NCI-H1694 (cell line): Measurements from ENCODE around the gene BCAS3.
"Not testable (repeated sequence)": the region's sequence is repeated elsewhere in the genome, so short reads cannot be mapped to it uniquely, and the experiment has no call there.

ENCODE experiments used
- DNase-seq: peaks from one replicate; lab custom pipeline; 2025; lab: John Stamatoyannopoulos, UW

Gene BCAS3

GRCh38 chr17:61425682-61426481 lies 748.2 kb downstream of the BCAS3 start:
- DNase-seq, result peak; percentile 23

- no peak for DNase-seq
These were observed 749.0 kb downstream of the BCAS3 start for GRCh38 chr17:61426482-61427304.

GRCh38 chr17:61427567-61427966 lies 749.9 kb downstream of the BCAS3 start:
- no peak for DNase-seq

GRCh38 chr17:61429274-61429673 lies 751.6 kb downstream of the BCAS3 start:
- no peak for DNase-seq

- DNase-seq, result not testable (repeated sequence)
These were observed 752.2 kb downstream of the BCAS3 start for GRCh38 chr17:61429831-61430230.

- DNase-seq, result no peak
These were observed 754.1 kb downstream of the BCAS3 start for GRCh38 chr17:61431594-61432311.

GRCh38 chr17:61436273-61436672 lies 758.6 kb downstream of the BCAS3 start:
- DNase-seq, result no peak

GRCh38 chr17:61436995-61437704 lies 759.5 kb downstream of the BCAS3 start:
- no peak for DNase-seq

GRCh38 chr17:61440697-61441096 lies 763.0 kb downstream of the BCAS3 start:
- DNase-seq, result no peak

GRCh38 chr17:61441507-61441906 lies 763.9 kb downstream of the BCAS3 start:
- DNase-seq, result not testable (repeated sequence)

- no peak for DNase-seq
These were observed 764.6 kb downstream of the BCAS3 start for GRCh38 chr17:61442136-61442775.
